GM18951 (cell line): Measurements from ENCODE around the gene ORAI3.

ENCODE experiments used
- POLR2A ChIP-seq: IDR thresholded peaks from 4 replicates; pipeline ENCODE4 v1.6.1; 2011; ENCODE audit warnings: mild to moderate bottlenecking; ENCODE audit not compliant: insufficient read length, insufficient read depth; ENCODE audit errors: extremely low read depth
- in situ Hi-C: fragments of 300-500 bp; cut with MboI; formaldehyde crosslinking; loops from one replicate; pipeline ENCODE4 v1.12.0; 2022; ENCODE audit warnings: low sequenced_read_pairs, mixed read lengths, inconsistent platforms; ENCODE audit not compliant: unreplicated experiment

Gene ORAI3

GRCh38 chr16:30996324-30996984 lies 47.6 kb downstream of the ORAI3 start:
- TF ChIP-seq POLR2A: no peak
- in situ Hi-C loops: loop anchor here (25.0 kb wide), 2 partner anchors 441 to 866 kb away; partner anchors contain the start of genes COX6A2, ZNF267 and ZNF843

GRCh38 chr16:30996985-30997724 lies 48.3 kb downstream of the ORAI3 start:
- in situ Hi-C loops: loop anchor here (25.0 kb wide), 2 partner anchors 440 to 865 kb away; partner anchors contain the start of genes COX6A2, ZNF267 and ZNF843

GRCh38 chr16:30997725-30998711 lies 49.1 kb downstream of the ORAI3 start:
- TF ChIP-seq POLR2A: no peak
- in situ Hi-C loops: loop anchor here (25.0 kb wide), 2 partner anchors 439 to 864 kb away; partner anchors contain the start of genes COX6A2, ZNF267 and ZNF843

More at GRCh38 chr16:30996985-30997724, 48.3 kb downstream of the ORAI3 start:
- TF ChIP-seq POLR2A: peak; percentile 70

- in situ Hi-C loops: loop anchor here (25.0 kb wide), 2 partner anchors 438 to 863 kb away; partner anchors contain the start of genes COX6A2, ZNF267 and ZNF843
- no peak for TF ChIP-seq POLR2A
Measured at GRCh38 chr16:30998852-30999761, 50.2 kb downstream of the ORAI3 start.

GRCh38 chr16:31000671-31001382 lies 52.0 kb downstream of the ORAI3 start:
- no peak for TF ChIP-seq POLR2A
- in situ Hi-C loops: no loop called here

GRCh38 chr16:31001507-31002249 lies 52.8 kb downstream of the ORAI3 start:
- in situ Hi-C loops: no loop called here
- no peak for TF ChIP-seq POLR2A

GRCh38 chr16:31002250-31002700 lies 53.4 kb downstream of the ORAI3 start:
- in situ Hi-C loops: no loop called here
- no peak for TF ChIP-seq POLR2A

GRCh38 chr16:31002862-31003341 lies 54.0 kb downstream of the ORAI3 start:
- in situ Hi-C loops: no loop called here
- TF ChIP-seq POLR2A: no peak

- no peak for TF ChIP-seq POLR2A
- in situ Hi-C loops: no loop called here
Measured at GRCh38 chr16:31003744-31004143, 54.9 kb downstream of the ORAI3 start.
